NCI-H82 treated with DMSO at 0.1 percent for 48 hours (cell line): ENCODE measurements around the gene GPC5.
"Not testable (repeated sequence)": the region's sequence is repeated elsewhere in the genome, so short reads cannot be mapped to it uniquely, and the experiment has no call there.

Experiments used
- DNase-seq: peaks from one replicate; lab custom pipeline; 2025; ENCODE audit not compliant: unreplicated experiment; lab: John Stamatoyannopoulos, UW

The GPC5 gene

DNA sequence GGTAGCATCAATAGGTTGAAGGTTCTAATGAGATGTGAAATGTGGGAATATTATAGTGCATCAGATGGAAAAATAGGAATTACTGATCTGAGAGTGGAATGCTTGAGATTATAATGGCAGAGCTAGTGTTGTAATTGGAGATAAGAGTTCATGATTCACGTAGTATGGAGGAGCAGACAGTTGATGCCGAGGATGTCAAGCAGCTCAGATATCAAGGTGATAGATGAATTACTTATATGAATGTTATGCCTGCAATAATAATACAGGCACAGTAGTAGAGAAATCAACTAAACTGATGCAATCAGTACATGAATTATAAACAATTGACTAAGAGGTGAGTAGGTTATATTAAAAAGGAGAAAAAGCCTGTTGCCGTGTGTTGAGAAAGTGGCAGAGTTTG, 1035.0 kb downstream of the GPC5 start:
- no peak for DNase-seq

DNA sequence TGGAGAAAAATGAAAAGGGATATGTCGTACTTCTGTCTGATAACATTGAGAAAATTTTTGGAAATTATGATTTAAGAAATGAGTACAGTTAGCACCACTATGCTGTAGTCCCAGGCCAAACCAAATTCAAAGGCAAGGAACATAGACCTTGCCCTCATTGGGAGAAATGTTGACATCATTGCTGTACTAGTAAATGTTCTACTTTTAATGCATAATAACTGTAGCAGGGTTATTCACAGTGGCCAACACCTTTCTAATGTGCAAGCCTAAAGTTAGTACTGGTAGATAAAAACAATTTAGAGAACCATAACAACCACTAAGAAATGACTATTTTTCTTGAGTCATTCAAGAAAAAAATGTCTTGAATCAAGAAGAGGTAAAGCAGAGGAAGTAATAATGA, 1035.5 kb downstream of the GPC5 start:
- no peak for DNase-seq

DNA sequence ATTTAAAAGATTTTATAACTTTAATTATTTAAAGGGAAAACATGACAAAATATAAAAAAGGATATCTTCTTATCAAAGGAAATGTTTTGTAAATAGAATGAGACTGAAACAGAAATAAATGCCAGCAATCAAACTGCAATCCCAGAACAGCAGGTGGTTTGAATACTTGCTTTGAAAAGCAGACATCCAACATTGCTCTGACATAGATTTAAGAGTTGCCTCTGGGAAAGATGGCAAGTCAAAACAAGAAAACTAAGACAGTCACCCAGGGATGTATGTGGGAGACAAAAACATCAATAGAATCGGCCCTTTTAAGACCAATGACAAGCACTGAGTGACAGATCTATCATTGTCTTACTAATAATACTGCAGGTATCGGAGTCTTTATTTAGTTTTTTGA, 1038.5 kb downstream of the GPC5 start:
- no peak for DNase-seq

DNA sequence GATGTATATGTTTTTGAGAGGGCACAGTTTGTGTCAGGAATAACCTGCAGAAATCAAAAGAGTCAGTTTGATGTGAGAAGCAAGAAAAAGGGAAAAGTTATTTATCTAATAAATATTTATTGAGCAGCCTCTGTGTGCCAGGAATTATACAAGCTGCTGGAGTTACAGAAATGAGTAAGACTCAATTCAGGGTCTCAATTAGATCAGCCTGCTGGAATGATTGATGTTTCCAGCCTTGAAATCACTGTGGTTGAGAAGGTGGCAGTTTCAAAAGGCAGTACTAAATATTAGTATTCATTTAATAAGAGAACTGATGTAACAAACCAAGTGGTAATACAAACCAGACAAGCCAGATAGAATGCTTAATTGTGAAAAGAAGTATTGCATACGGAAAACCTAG, 1045.8 kb downstream of the GPC5 start:
- DNase-seq, result no peak

DNA sequence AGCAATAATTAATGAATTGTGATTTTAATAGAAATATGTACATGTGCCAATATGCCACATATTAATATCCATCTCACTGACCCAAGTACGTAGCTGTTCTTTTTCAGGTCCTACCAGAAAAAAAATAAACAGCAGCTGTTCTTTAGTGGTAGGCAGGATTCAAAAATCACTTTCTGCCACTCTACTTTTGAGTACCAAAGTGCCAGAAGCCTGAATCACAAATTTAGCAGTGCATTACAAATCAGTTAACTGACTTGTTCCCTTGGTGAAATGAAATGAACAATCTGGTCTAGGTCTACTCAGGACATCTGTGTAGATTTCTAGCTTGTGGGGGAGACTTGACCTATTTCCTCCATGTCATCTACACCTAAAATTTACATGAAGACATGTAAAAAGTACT, 1052.6 kb downstream of the GPC5 start:
- no peak for DNase-seq

DNA sequence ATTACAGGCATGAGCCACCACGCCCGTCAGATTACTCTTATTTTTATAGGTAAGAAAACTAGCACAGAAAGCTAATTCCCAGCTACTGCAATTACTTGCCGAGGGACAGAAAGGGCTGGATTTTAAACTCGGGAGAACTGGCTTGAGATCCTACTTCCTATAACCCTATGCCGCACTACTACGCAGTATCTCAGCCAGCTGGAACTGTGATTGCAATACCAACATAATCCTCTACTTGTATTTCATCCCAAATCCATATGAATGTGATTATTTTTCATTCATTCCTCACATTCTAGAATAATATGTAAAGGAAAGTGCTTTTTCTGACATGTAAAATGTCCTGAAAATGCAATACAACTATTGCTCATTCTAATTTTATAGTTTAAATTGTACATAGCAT, 1054.4 kb downstream of the GPC5 start:
- DNase-seq, result no peak

DNA sequence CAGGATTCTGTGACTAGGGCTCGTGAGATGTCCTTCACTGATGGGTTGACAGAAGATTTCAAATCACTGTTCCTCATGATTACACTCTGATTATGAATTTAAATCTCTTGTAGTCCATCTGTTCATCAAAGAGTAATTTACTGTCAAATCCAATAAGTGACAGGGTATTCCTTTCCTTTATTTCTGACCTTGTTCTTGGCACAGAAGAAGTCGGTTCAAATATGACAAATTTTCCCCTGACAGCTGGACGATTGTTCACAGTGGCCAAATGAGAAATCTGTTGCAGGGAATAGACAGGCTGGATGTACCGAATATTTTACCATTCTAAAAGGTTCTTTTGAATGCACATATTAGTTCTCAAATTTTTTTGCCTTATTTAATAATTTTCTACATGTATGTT, 1060.9 kb downstream of the GPC5 start:
- peak; percentile 56 for DNase-seq

DNA sequence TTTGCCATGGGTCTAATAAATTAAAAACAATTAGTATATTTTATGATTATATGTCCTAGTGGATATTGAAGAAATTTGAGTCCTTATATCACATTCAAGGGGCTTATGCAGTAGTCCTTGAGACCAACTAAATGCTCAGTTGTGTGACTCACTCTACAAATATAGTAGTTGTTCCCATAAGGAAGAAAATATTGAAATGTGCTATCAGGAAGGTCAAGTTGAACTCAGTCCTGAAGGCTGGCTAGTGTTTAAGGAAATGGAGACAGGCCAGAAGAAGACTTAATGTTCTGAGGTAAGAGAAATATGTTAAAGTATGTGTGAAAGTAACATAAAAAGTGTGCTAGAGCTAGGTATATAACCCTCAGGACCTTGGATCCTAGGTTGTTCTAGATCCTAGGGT, 1062.1 kb downstream of the GPC5 start:
- DNase-seq, result no peak

DNA sequence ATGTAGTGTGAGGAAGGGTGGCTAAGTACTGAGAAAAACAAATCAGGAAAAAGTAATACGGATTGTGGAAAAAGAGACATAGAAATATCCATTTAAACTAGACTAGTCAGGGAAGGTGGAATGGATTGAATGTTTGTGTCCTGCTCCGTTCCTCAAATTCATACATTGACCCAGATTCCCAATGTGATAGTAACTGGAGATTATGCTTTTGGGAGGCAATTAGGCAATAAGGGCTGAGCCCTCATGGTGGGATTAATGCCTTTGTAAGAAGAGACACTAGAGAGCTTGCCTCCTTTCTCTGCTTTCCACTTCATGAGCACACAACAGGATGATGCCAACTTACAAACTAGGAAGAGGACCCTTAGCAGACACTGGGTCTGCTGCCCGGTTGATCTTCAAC, 1063.0 kb downstream of the GPC5 start:
- DNase-seq, result peak; percentile 35

DNA sequence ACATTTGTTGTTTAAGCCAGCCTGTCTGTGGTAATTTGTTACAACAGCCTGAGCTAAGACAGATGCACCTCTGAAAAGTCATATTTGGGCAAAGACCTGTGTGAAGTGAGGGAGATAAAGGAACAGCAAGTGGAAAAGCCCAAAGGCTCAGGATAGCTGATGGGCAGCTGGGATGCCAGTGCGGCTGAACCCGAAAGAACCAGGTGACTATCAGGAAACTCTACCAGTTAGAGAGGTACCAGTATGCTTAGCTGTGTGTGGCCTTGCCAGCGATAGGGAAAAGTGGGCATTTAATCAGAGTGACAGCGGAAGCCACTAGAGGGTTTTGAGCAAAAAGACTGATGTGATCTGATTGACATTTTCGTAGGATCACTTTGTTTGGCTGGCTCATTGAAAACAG, 1063.4 kb downstream of the GPC5 start:
- no peak for DNase-seq

DNA sequence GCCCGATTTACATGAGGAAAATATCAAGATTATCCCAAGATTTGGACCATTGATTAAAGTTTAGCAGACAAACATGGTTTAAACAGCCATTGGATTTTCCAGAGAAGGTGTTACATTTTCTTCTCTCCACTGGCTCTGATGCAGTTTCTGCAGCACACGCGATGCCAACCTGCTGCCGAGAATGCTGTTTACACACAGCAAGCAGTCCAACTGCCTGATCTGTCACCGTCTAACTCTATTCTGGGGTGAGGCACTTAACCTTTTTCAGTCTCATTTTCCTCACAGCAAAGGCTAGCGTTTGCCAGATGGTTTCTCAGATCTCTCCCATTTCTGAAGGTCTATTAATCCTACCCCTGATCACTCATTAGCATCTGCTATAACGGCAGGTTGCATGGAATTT, 1064.7 kb downstream of the GPC5 start:
- DNase-seq, result peak; percentile 88

DNA sequence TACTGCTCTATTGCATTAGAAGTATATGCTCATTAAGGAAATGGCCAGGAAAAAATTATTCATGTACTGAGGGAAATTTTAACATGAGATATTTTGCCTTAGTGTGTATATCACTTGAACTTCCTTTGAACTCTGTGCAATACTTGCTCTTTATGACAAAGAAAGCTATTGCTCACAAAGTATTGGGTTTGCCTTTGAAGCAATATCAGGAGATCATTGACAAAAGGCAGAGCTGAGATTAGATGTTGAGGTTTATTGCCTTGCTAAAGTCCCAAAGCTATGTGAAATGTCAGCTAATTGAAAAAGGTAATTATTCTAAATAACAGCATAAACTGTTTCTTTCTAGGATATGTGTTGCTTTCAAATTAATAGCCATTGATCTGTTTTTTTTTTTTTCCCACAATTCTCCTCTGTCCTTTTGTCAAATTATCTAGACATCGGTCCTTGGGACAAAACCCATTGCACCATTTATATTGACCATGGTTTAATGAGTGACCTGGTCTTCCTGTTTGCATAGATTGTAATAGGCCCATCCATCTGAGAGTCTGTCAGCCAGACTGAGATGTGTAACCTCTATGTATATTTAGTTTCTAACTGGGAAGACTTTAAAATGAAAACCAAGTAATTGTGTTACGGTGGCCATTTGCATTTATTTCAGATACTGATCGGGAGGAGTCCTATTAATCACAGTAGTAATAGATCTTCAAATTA, 1075.5 kb downstream of the GPC5 start:
- DNase-seq, result no peak

DNA sequence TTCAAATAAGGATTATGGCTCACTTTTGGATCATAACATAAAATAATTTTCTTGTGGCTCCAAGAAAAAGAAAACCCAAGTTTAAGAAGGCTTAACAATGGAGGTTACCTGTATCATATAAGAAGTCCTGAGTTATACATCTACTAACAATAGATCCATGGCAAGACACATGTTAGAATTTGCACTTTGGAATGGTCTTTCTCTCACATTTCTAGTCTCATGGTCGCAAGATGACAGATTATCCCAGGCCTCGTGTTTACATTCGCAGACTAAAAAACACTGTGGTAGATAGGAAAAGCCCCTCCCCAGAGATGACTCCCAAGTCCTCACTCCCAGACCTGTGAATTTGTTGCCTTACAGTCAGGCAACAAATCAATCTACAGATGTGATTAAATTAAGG, 1082.0 kb downstream of the GPC5 start:
- no peak for DNase-seq

DNA sequence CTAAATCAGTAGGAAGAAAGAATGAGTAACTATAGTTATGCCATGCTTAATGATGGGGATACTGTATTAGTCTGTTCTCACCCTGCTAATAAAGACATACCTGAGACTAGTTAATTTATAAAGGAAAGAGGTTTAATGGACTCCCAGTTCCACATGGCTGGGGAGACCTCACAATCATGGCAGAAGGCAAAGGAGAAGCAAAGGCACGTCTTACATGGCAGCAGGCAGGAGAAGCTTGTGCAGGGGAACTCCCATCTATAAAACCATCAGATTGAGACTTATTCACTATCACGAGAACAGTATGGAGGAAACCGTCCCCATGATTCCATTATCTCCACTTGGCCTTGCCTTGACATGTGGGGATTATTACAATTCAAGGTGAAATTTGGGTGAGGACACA, 1084.4 kb downstream of the GPC5 start:
- not testable (repeated sequence) for DNase-seq

DNA sequence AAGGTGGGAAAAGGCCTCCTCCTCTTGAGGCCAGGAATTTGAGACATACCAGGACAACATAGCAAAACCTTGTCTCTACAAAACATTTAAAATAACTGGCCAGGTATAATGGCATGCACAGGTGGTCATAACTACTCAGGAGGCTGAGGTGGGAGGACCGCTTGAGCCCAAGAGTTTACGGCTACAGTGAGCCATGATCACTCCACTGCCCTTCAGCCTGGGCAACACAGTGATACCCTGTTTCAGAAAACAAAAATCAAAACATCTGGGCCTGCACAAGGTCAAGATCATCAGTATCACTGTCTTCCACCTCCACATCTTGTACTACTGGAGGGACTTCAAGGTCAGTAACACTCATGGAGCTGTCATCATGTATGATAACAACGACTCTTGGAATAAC, 1085.5 kb downstream of the GPC5 start:
- DNase-seq, result no peak

DNA sequence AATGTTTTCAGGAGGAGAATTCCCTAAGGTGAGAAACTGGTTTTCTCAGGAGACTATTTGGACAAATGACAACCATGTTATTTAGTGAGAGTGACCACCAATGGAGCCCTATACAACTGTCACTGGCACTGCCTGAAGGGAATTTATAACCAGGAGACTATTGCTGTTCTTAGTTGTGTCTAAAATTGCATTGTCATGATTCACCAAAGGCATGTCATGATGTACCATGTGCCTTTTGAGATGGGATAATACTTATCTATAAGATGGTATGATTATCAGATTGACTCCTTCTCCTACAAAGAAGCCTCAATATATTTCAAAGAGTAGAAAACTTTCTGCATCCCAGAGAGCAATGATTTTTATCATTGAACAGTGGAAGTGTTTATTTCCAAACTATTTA, 1088.8 kb downstream of the GPC5 start:
- no peak for DNase-seq

DNA sequence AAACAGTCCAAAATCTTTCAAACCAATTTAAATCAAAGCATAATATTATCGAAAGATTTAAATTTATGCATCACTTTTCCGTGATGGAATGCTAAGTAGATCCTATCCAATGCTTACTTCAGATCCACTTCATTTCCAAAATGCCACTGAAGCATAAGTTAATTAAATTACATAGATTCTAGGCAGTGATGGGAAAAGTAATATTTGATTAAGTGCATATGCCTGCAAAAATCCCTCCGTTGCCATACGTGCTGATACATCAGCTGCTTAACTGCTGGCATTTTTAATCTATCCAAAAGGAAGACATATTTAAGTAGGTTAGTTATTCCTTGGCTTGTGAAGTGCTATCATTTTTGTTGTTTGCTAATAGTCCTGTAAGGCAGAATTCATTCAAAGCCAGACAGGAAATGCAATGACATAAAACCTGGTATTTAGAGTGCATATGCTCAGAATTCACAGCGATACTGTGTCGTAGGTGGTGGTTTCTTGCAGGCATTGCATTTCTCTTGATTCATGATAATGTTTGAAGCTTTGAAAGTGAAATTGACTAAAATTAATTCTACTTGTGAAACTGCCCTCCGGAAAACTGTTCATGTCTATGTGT, 1089.9 kb downstream of the GPC5 start:
- no peak for DNase-seq

DNA sequence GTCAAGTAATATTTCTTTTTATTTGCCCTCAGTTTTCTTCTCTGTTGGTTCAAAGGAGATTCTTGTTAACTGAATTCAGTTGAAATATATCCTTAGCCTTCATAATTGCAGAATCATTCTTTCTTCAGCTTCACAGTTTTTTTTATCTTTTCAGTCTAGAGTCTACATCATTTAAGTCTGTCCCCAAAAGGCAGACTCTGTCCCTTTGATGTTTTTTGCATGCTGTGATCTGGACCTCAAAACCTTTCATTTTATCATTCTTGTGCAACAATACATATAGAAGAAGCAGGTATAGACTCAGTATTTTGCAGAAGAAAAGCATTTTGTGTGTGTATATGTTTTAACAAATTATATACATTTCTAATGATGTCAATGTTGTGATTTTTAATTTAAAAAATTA, 1093.4 kb downstream of the GPC5 start:
- DNase-seq, result no peak

DNA sequence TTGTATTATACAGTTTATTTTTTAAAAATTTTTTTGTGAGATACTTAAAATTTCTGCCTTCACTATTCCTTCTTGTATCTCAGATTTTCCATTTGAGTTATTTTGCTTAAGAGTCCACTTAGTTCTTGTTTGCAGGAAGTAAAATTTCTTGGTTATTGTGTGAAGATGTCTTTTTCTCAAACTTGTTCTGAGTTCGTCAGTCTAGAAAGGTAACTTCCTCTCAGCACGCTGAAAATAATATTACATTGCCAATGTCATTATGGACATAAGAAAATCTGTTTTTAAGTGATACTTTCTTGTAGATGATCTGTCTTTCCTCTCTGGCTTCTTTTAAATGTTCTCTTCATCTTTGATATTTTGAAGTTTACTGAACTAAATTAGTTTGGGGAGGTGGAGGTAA, 1096.5 kb downstream of the GPC5 start:
- DNase-seq, result no peak

DNA sequence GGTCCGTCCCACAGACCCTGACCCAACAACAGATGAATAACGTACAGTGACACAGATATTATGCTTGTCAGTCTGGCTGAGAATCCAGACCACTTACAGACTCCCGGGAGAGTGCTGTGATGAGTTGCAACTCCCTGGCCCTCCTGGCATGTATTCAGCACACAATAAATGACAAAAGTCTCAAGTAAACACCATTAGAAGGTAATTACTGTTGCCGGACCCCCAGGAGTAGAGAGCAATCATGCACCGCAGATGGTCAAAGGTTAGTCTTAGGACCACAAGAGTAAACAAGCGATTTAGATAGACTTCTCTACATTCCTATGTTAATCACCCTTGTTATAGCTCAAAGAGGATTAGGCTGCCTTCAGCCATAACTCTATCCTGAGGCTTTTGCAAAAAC, 1101.8 kb downstream of the GPC5 start:
- peak; percentile 58 for DNase-seq

DNA sequence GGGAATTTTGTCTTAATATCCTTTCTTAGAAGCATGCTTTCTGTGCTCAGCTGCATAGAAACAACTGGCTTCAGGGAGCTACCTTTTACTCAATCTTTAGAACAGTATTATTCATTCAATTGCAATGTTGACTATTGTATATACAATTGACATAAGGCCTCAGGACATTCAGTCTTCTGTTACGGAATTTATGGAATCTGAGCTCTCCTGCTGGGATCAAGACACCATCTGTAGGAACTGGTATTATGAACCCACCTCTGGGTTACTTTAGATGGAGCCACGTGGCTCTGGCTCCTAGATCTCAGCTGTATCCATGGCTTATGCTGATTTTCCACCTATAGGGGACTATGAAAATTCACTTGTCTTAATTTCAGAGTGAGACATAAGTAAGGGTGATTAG, 1112.0 kb downstream of the GPC5 start:
- no peak for DNase-seq

DNA sequence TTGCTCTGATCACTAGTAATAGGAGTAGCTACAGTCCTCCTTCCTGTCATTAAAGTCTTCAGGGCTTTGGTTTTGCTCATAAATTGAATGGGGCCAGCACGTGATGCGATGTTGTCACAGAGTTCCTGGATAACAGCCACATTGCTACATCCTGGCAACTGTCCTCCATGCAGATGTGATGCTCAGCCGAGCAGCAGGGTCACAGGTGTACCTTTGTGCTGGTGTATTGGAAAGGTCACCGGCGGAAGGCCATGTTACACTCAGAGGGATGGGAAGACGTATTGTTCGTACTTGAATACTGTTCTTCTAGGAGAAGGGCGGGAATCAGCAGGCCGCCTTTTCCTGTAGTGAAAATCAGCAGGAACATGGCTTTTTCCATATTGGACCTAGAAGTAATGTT, 1114.4 kb downstream of the GPC5 start:
- DNase-seq, result no peak

DNA sequence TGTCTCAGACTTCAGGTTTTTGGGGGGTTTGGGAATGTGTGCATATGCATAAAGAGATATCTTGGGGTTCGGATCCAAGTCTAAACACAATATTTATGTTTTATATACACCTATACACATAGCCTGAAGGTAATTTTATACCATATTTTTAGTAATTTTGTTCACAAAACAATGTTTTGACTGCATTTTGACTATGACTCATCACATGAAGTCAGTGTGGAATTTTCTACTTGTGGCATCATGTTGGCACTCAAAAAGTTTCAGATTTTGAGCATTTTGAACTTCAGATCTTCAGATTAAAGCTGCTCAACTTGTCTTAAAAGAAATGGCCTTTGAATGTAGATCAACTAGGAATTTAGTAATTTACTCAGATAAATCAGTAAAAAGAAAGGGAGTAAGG, 1115.3 kb downstream of the GPC5 start:
- DNase-seq, result no peak
